ENCODE measurements around the gene STAB2. TPM values are rescaled to one million over a fixed set of nuclear protein-coding genes. Genes with fewer than 3 reads are reported as not detected.
"Not testable (repeated sequence)": the region's sequence is repeated elsewhere in the genome, so short reads cannot be mapped to it uniquely, and the experiment has no call there.

STAB2 gene
- total RNA-seq, 4 donors from 2014 or later, result not detected

- ATAC-seq (no peak), DNase-seq (no peak)
- in situ Hi-C loops (cut with MboI; ENCODE audit: low sequenced_read_pairs in 4 of 4) (no loop called here), intact Hi-C loops (cut with DNase I; ENCODE audit: low total_unique reads) (loop anchor here (10.0 kb wide), 1 partner anchor 476 kb away; no protein-coding TSS in a partner anchor)
- peaks cover 20 to 30% of the 10 kb centered on the region in 2 donors for H3K4me1 ChIP-seq
- peak overlapping the region; percentile 45 to 61 (median 52) for H3K27ac ChIP-seq
- H3K36me3 ChIP-seq, result no peaks in the 10 kb centered on the region
- H3K9me3 ChIP-seq, result no peaks in the 10 kb centered on the region
- TF ChIP-seq CTCF (IDR thresholded peaks at IDR 0.05 in 4 of 5, conservative IDR thresholded peaks at IDR 0.05 in 1 of 5) (no peak), POLR2A (IDR thresholded peaks at IDR 0.05) (no peak)
- H3K4me3 ChIP-seq, result no peak overlapping the region
- H3K27me3 ChIP-seq, result no peaks in the 10 kb centered on the region
Measured at GRCh38 chr12:103809154-103809553, 222.1 kb downstream of the STAB2 start.

- H3K27me3 ChIP-seq; H3K4me3 ChIP-seq; in situ Hi-C loops (cut with MboI; ENCODE audit: low sequenced_read_pairs in 4 of 4); ATAC-seq; H3K36me3 ChIP-seq; H3K27ac ChIP-seq; DNase-seq; H3K9me3 ChIP-seq: not testable (repeated sequence)
- intact Hi-C loops (cut with DNase I; ENCODE audit: low total_unique reads), result loop anchor here (10.0 kb wide), 1 partner anchor 475 kb away; no protein-coding TSS in a partner anchor
- H3K4me1 ChIP-seq, result peaks cover 22 to 30% of the 10 kb centered on the region in 2 donors
Measured at GRCh38 chr12:103809639-103810038, 222.6 kb downstream of the STAB2 start.

- H3K27me3 ChIP-seq, result no peaks in the 10 kb centered on the region
- no peak for TF ChIP-seq POLR2A (IDR thresholded peaks at IDR 0.05)
- no peak for TF ChIP-seq CTCF (IDR thresholded peaks at IDR 0.05 in 4 of 5, conservative IDR thresholded peaks at IDR 0.05 in 1 of 5)
- H3K4me3 ChIP-seq, result no peak overlapping the region
- DNase-seq, result no peak
- in situ Hi-C loops (cut with MboI; ENCODE audit: low sequenced_read_pairs in 4 of 4) (no loop called here), intact Hi-C loops (cut with DNase I; ENCODE audit: low total_unique reads) (no loop called here)
- no peak overlapping the region for H3K27ac ChIP-seq
- H3K9me3 ChIP-seq, result no peaks in the 10 kb centered on the region
- H3K36me3 ChIP-seq, result no peaks in the 10 kb centered on the region
- H3K4me1 ChIP-seq, result peaks cover 24 to 30% of the 10 kb centered on the region in 2 donors
- ATAC-seq, result no peak
Measured at GRCh38 chr12:103810111-103810510, 223.0 kb downstream of the STAB2 start.

- intact Hi-C loops (cut with DNase I; ENCODE audit: low total_unique reads), result no loop called here
- no peak for TF ChIP-seq CTCF (IDR thresholded peaks at IDR 0.05 in 4 of 5, conservative IDR thresholded peaks at IDR 0.05 in 1 of 5)
- no peak for TF ChIP-seq POLR2A (IDR thresholded peaks at IDR 0.05)
- no peak for DNase-seq
- no peak overlapping the region for H3K27ac ChIP-seq
- no peaks in the 10 kb centered on the region for H3K9me3 ChIP-seq
- no peak for ATAC-seq
- H3K4me1 ChIP-seq, result peaks cover 18 to 24% of the 10 kb centered on the region in 2 donors
- no peaks in the 10 kb centered on the region for H3K27me3 ChIP-seq
- in situ Hi-C loops (cut with MboI; ENCODE audit: low sequenced_read_pairs in 4 of 4), result no loop called here
- no peak overlapping the region for H3K4me3 ChIP-seq
- no peaks in the 10 kb centered on the region for H3K36me3 ChIP-seq
Measured at GRCh38 chr12:103811791-103812190, 224.7 kb downstream of the STAB2 start.

GRCh38 chr12:103812789-103813188, 225.7 kb downstream of the STAB2 start:
- intact Hi-C loops (cut with DNase I; ENCODE audit: low total_unique reads), result no loop called here
- H3K27me3 ChIP-seq, result no peaks in the 10 kb centered on the region
- ATAC-seq (no peak), DNase-seq (no peak)
- in situ Hi-C loops (cut with MboI; ENCODE audit: low sequenced_read_pairs in 4 of 4), result no loop called here
- no peak for TF ChIP-seq CTCF (IDR thresholded peaks at IDR 0.05 in 4 of 5, conservative IDR thresholded peaks at IDR 0.05 in 1 of 5)
- no peak for TF ChIP-seq POLR2A (IDR thresholded peaks at IDR 0.05)
- no peak overlapping the region for H3K27ac ChIP-seq
- no peaks in the 10 kb centered on the region for H3K9me3 ChIP-seq
- H3K4me3 ChIP-seq, result no peak overlapping the region
- H3K4me1 ChIP-seq, result peaks cover 8 to 14% of the 10 kb centered on the region in 2 donors
- H3K36me3 ChIP-seq, result no peaks in the 10 kb centered on the region

Data from gastrocnemius medialis (tissue), 4 donors.